ENCODE data around the gene ABHD12.

DNA sequence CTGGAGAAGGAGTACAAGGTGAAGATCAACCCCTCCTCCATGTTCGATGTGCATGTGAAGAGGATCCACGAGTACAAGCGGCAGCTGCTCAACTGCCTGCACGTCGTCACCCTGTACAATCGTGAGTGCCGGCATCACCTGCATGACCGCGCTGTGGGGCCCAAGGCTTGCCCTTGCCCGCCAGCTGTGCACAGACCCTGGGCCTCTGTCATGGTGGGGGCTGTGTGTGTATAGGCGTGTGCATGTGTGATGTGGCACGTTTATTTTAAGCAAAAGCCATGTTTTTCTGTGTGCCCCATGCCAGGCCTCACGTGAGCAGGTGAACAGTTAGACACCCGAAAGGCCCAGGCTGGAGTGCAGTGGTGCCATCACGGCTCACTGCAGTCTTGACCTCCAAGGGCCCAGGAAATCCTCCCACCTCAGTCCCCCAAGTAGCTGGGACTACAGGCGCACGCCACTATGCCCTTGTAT lies 106.5 kb downstream of the ABHD12 start:
- no peak for TF ChIP-seq POLR2A (IDR thresholded peaks at IDR 0.05)
- TF ChIP-seq, protein P1, sequence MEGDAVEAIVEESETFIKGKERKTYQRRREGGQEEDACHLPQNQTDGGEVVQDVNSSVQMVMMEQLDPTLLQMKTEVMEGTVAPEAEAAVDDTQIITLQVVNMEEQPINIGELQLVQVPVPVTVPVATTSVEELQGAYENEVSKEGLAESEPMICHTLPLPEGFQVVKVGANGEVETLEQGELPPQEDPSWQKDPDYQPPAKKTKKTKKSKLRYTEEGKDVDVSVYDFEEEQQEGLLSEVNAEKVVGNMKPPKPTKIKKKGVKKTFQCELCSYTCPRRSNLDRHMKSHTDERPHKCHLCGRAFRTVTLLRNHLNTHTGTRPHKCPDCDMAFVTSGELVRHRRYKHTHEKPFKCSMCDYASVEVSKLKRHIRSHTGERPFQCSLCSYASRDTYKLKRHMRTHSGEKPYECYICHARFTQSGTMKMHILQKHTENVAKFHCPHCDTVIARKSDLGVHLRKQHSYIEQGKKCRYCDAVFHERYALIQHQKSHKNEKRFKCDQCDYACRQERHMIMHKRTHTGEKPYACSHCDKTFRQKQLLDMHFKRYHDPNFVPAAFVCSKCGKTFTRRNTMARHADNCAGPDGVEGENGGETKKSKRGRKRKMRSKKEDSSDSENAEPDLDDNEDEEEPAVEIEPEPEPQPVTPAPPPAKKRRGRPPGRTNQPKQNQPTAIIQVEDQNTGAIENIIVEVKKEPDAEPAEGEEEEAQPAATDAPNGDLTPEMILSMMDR (IDR thresholded peaks at IDR 0.05) = no peak
